ENCODE results near the gene C3. TPM values are rescaled to one million over a fixed set of nuclear protein-coding genes. Genes with fewer than 3 reads are reported as not detected.

Gene C3
- total RNA-seq, 1 experiment from 2014 or later, result not detected

- Histone ChIP-seq H4K20me1 (ENCODE audit: insufficient read depth, low read depth, low read length) (0 out of 2 replicates have a peak, but pooled peaks cover 3% of the 10 kb centered on the region), H3K9me2 (replicated peaks; ENCODE audit: insufficient read depth, low read length) (no peaks in the 10 kb centered on the region), H3K36me3 (ENCODE audit: insufficient read depth, low read length) (no peaks in the 10 kb centered on the region), H3K4me1 (ENCODE audit: low read length) (peaks cover 8% of the 10 kb centered on the region), H3K9ac (ENCODE audit: low read length) (no peak overlapping the region), H3K4me3 (ENCODE audit: low read length) (no peak overlapping the region), H2AFZ (ENCODE audit: low read length) (no peak overlapping the region), H3K27me3 (ENCODE audit: low read length) (no peaks in the 10 kb centered on the region), H3K27ac (ENCODE audit: low read length) (no peak overlapping the region), H3K4me2 (ENCODE audit: low read depth, low read length, poor library complexity, severe bottlenecking) (no peak overlapping the region), H3K9me3 (ENCODE audit: low read length) (no peaks in the 10 kb centered on the region), H3K79me2 (ENCODE audit: low read length) (no peaks in the 10 kb centered on the region)
- DNase-seq, result no peak
These were observed 9.2 kb upstream of the C3 start for GRCh38 chr19:6729573-6730152.

- no peak for DNase-seq
- H3K27me3 ChIP-seq (ENCODE audit: low read length), result no peaks in the 10 kb centered on the region
- no peak overlapping the region for H3K27ac ChIP-seq (ENCODE audit: low read length)
- H3K9ac ChIP-seq (ENCODE audit: low read length), result no peak overlapping the region
- H3K36me3 ChIP-seq (ENCODE audit: insufficient read depth, low read length), result no peaks in the 10 kb centered on the region
- 0 out of 2 replicates have a peak, but pooled peaks cover 3% of the 10 kb centered on the region for H4K20me1 ChIP-seq (ENCODE audit: insufficient read depth, low read depth, low read length)
- H2AFZ ChIP-seq (ENCODE audit: low read length), result no peak overlapping the region
- H3K4me1 ChIP-seq (ENCODE audit: low read length), result peaks cover 8% of the 10 kb centered on the region
- H3K9me2 ChIP-seq (replicated peaks; ENCODE audit: insufficient read depth, low read length), result no peaks in the 10 kb centered on the region
- no peak overlapping the region for H3K4me3 ChIP-seq (ENCODE audit: low read length)
- no peaks in the 10 kb centered on the region for H3K79me2 ChIP-seq (ENCODE audit: low read length)
- H3K4me2 ChIP-seq (ENCODE audit: low read depth, low read length, poor library complexity, severe bottlenecking), result no peak overlapping the region
- no peaks in the 10 kb centered on the region for H3K9me3 ChIP-seq (ENCODE audit: low read length)
These were observed 7.9 kb upstream of the C3 start for GRCh38 chr19:6728346-6728745.

- H3K4me3 ChIP-seq (ENCODE audit: low read length), result no peak overlapping the region
- no peak overlapping the region for H3K9ac ChIP-seq (ENCODE audit: low read length)
- no peaks in the 10 kb centered on the region for H3K9me2 ChIP-seq (replicated peaks; ENCODE audit: insufficient read depth, low read length)
- no peak overlapping the region for H3K27ac ChIP-seq (ENCODE audit: low read length)
- peaks cover 15% of the 10 kb centered on the region for H3K4me1 ChIP-seq (ENCODE audit: low read length)
- no peak for DNase-seq
- H3K27me3 ChIP-seq (ENCODE audit: low read length), result no peaks in the 10 kb centered on the region
- H3K4me2 ChIP-seq (ENCODE audit: low read depth, low read length, poor library complexity, severe bottlenecking), result no peak overlapping the region
- no peaks in the 10 kb centered on the region for H3K79me2 ChIP-seq (ENCODE audit: low read length)
- no peaks in the 10 kb centered on the region for H3K9me3 ChIP-seq (ENCODE audit: low read length)
- H2AFZ ChIP-seq (ENCODE audit: low read length), result no peak overlapping the region
- H3K36me3 ChIP-seq (ENCODE audit: insufficient read depth, low read length), result no peaks in the 10 kb centered on the region
- 0 out of 2 replicates have a peak, but pooled peaks cover 3% of the 10 kb centered on the region for H4K20me1 ChIP-seq (ENCODE audit: insufficient read depth, low read depth, low read length)
These were observed 5.2 kb upstream of the C3 start for GRCh38 chr19:6725513-6726231.

- Histone ChIP-seq H3K4me1 (ENCODE audit: low read length) (peaks cover 15% of the 10 kb centered on the region), H3K79me2 (ENCODE audit: low read length) (no peaks in the 10 kb centered on the region), H3K27ac (ENCODE audit: low read length) (no peak overlapping the region), H3K4me3 (ENCODE audit: low read length) (no peak overlapping the region), H3K36me3 (ENCODE audit: insufficient read depth, low read length) (no peaks in the 10 kb centered on the region), H3K9me3 (ENCODE audit: low read length) (no peaks in the 10 kb centered on the region), H4K20me1 (ENCODE audit: insufficient read depth, low read depth, low read length) (no peaks in the 10 kb centered on the region), H3K9ac (ENCODE audit: low read length) (no peak overlapping the region), H3K4me2 (ENCODE audit: low read depth, low read length, poor library complexity, severe bottlenecking) (no peak overlapping the region), H3K27me3 (ENCODE audit: low read length) (no peaks in the 10 kb centered on the region), H2AFZ (ENCODE audit: low read length) (no peak overlapping the region), H3K9me2 (replicated peaks; ENCODE audit: insufficient read depth, low read length) (no peaks in the 10 kb centered on the region)
- no peak for DNase-seq
These were observed 4.4 kb upstream of the C3 start for GRCh38 chr19:6724631-6725492.

- Histone ChIP-seq H3K4me1 (ENCODE audit: low read length) (peaks cover 15% of the 10 kb centered on the region), H2AFZ (ENCODE audit: low read length) (no peak overlapping the region), H3K9ac (ENCODE audit: low read length) (no peak overlapping the region)
These were observed 3.3 kb upstream of the C3 start for GRCh38 chr19:6723738-6724137.

GRCh38 chr19:6723108-6723618 lies 2.7 kb upstream of the C3 start:
- Histone ChIP-seq H3K9me3 (ENCODE audit: low read length) (no peaks in the 10 kb centered on the region), H3K36me3 (ENCODE audit: insufficient read depth, low read length) (no peaks in the 10 kb centered on the region), H3K4me1 (ENCODE audit: low read length) (peaks cover 9% of the 10 kb centered on the region), H3K9ac (ENCODE audit: low read length) (no peak overlapping the region), H3K27ac (ENCODE audit: low read length) (no peak overlapping the region), H3K79me2 (ENCODE audit: low read length) (no peaks in the 10 kb centered on the region), H2AFZ (ENCODE audit: low read length) (no peak overlapping the region), H3K27me3 (ENCODE audit: low read length) (no peaks in the 10 kb centered on the region), H4K20me1 (ENCODE audit: insufficient read depth, low read depth, low read length) (no peaks in the 10 kb centered on the region), H3K4me3 (ENCODE audit: low read length) (no peak overlapping the region), H3K4me2 (ENCODE audit: low read depth, low read length, poor library complexity, severe bottlenecking) (no peak overlapping the region), H3K9me2 (replicated peaks; ENCODE audit: insufficient read depth, low read length) (no peaks in the 10 kb centered on the region)
- peak; percentile 16 for DNase-seq

More at GRCh38 chr19:6723738-6724137, 3.3 kb upstream of the C3 start:
- H3K27ac ChIP-seq (ENCODE audit: low read length), result no peak overlapping the region
- no peaks in the 10 kb centered on the region for H3K27me3 ChIP-seq (ENCODE audit: low read length)
- no peaks in the 10 kb centered on the region for H4K20me1 ChIP-seq (ENCODE audit: insufficient read depth, low read depth, low read length)
- H3K4me3 ChIP-seq (ENCODE audit: low read length), result no peak overlapping the region
- no peaks in the 10 kb centered on the region for H3K9me3 ChIP-seq (ENCODE audit: low read length)
- H3K36me3 ChIP-seq (ENCODE audit: insufficient read depth, low read length), result no peaks in the 10 kb centered on the region
- no peak overlapping the region for H3K4me2 ChIP-seq (ENCODE audit: low read depth, low read length, poor library complexity, severe bottlenecking)
- no peak for DNase-seq
- no peaks in the 10 kb centered on the region for H3K9me2 ChIP-seq (replicated peaks; ENCODE audit: insufficient read depth, low read length)
- H3K79me2 ChIP-seq (ENCODE audit: low read length), result no peaks in the 10 kb centered on the region

- Histone ChIP-seq H3K9ac (ENCODE audit: low read length) (0 out of 2 replicates have a peak overlapping the region, but pooled peaks have one; percentile 5), H4K20me1 (ENCODE audit: insufficient read depth, low read depth, low read length) (no peaks in the 10 kb centered on the region), H3K4me1 (ENCODE audit: low read length) (peaks cover 8% of the 10 kb centered on the region)
These were observed 1.3 kb upstream of the C3 start for GRCh38 chr19:6721773-6722172.

GRCh38 chr19:6721138-6721474 lies 656 bp upstream of the C3 start:
- H3K4me1 ChIP-seq (ENCODE audit: low read length), result peaks cover 8% of the 10 kb centered on the region
- H3K4me3 ChIP-seq (ENCODE audit: low read length), result no peak overlapping the region
- no peak for DNase-seq
- no peaks in the 10 kb centered on the region for H3K36me3 ChIP-seq (ENCODE audit: insufficient read depth, low read length)
- H3K27ac ChIP-seq (ENCODE audit: low read length), result no peak overlapping the region
- H3K9ac ChIP-seq (ENCODE audit: low read length), result no peak overlapping the region
- no peaks in the 10 kb centered on the region for H3K9me2 ChIP-seq (replicated peaks; ENCODE audit: insufficient read depth, low read length)
- no peaks in the 10 kb centered on the region for H3K27me3 ChIP-seq (ENCODE audit: low read length)
- H3K4me2 ChIP-seq (ENCODE audit: low read depth, low read length, poor library complexity, severe bottlenecking), result no peak overlapping the region
- H2AFZ ChIP-seq (ENCODE audit: low read length), result no peak overlapping the region
- no peaks in the 10 kb centered on the region for H3K79me2 ChIP-seq (ENCODE audit: low read length)
- H3K9me3 ChIP-seq (ENCODE audit: low read length), result no peaks in the 10 kb centered on the region
- no peaks in the 10 kb centered on the region for H4K20me1 ChIP-seq (ENCODE audit: insufficient read depth, low read depth, low read length)

More at GRCh38 chr19:6721773-6722172, 1.3 kb upstream of the C3 start:
- Histone ChIP-seq H3K9me2 (replicated peaks; ENCODE audit: insufficient read depth, low read length) (no peaks in the 10 kb centered on the region), H3K79me2 (ENCODE audit: low read length) (no peaks in the 10 kb centered on the region), H3K27ac (ENCODE audit: low read length) (no peak overlapping the region), H3K4me3 (ENCODE audit: low read length) (no peak overlapping the region), H3K27me3 (ENCODE audit: low read length) (no peaks in the 10 kb centered on the region), H3K4me2 (ENCODE audit: low read depth, low read length, poor library complexity, severe bottlenecking) (no peak overlapping the region), H2AFZ (ENCODE audit: low read length) (no peak overlapping the region), H3K9me3 (ENCODE audit: low read length) (no peaks in the 10 kb centered on the region), H3K36me3 (ENCODE audit: insufficient read depth, low read length) (no peaks in the 10 kb centered on the region)
- DNase-seq, result peak; percentile 53

All from Karpas-422 (cell line).